Esophagus squamous epithelium (tissue), 5 donors: Measurements from ENCODE around the gene CPPED1. TPM values are rescaled to one million over a fixed set of nuclear protein-coding genes. Genes with fewer than 3 reads are reported as not detected.
"Not testable (repeated sequence)": the region's sequence is repeated elsewhere in the genome, so short reads cannot be mapped to it uniquely, and the experiment has no call there.

Experiments
- DNase-seq: peaks from one replicate; lab custom pipeline; 2025; lab: John Stamatoyannopoulos, UW
- H3K27ac ChIP-seq, 4 donors: fragments of 200-600 bp; sonication (generic); one replicate each; pipeline ENCODE4 v1.5.1; 2016 to 2019; ENCODE audit warnings: mild to moderate bottlenecking in 1 of 4
- H3K27me3 ChIP-seq, 4 donors: fragments of 200-600 bp; sonication (generic); 1 replicate in 3 of 4; 2 replicates in 1 of 4; pipeline versions ENCODE4 v1.5.1 to v1.6.0; 2017 to 2021; ENCODE audit warnings: antibody characterized with exemption in 1 of 4
- H3K36me3 ChIP-seq, 3 donors: fragments of 200-600 bp; sonication (generic); one replicate each; pipeline ENCODE4 v1.5.1; 2016 to 2019
- H3K4me1 ChIP-seq, 3 donors: fragments of 200-600 bp; sonication (generic); one replicate each; pipeline ENCODE4 v1.5.1; 2017 to 2019
- H3K4me3 ChIP-seq, 4 donors: fragments of 200-600 bp; sonication (generic); 1 replicate in 3 of 4; 2 replicates in 1 of 4; pipeline ENCODE4 v1.5.1; 2016 to 2019; ENCODE audit warnings: mild to moderate bottlenecking in 2 of 4, moderate library complexity in 1 of 4
- H3K9me3 ChIP-seq, 3 donors: fragments of 200-600 bp; sonication (generic); one replicate each; pipeline ENCODE4 v1.5.1; 2016 to 2019
- CTCF ChIP-seq, 6 experiments: fragments of 450-650 bp in 4 of 6; fragments of 200-600 bp in 2 of 6; sonication (generic) in 2 of 6; IDR thresholded peaks; one replicate each; pipeline ENCODE4 v1.5.1; 2016 to 2019; ENCODE audit warnings: antibody characterized with exemption in 6 of 6, mild to moderate bottlenecking in 4 of 6, moderate library complexity in 4 of 6
- POLR2A ChIP-seq, 4 donors: fragments of 450-650 bp; IDR thresholded peaks; one replicate each; pipeline ENCODE4 v1.6.1; 2017; ENCODE audit warnings: antibody characterized with exemption in 4 of 4, mild to moderate bottlenecking in 4 of 4, moderate library complexity in 3 of 4
- WGBS, 2 donors: methylation state at CpG; one replicate each; pipeline ENCODE4 v1.1.5; 2018; 5-methylcytosine and 5-hydroxymethylcytosine counted together
- intact Hi-C: fragments of 100-400 bp; cut with DNase I; formaldehyde crosslinking; loops from one replicate; pipeline ENCODE4 v1.15.0; 2022
- total RNA-seq, 4 donors: library from RNA; depleted of rRNA; stranded (reverse); fragments of >200 nt; gene quantifications; one replicate each; pipeline ENCODE4 v1.1.0, GENCODE V29; 2016
- donor health status: DM: yes; HTN: yes; CAD: no.

The CPPED1 gene
- total RNA-seq, 4 donors from 2014 or later, result 14.3 to 45.6 (median 16.8) TPM

GRCh38 chr16:12801511-12802042 lies 2.1 kb downstream of the CPPED1 start:
- H3K27ac ChIP-seq, result peak overlapping the region; percentile 54 to 96 (median 90)
- peaks cover 12 to 46% (median 15%) of the 10 kb centered on the region in 3 donors for H3K4me1 ChIP-seq
- no peaks in the 10 kb centered on the region for H3K27me3 ChIP-seq
- no peaks in the 10 kb centered on the region for H3K36me3 ChIP-seq
- TF ChIP-seq POLR2A (IDR thresholded peaks at IDR 0.05) (no peak), CTCF (IDR thresholded peaks at IDR 0.05) (no peak)
- H3K9me3 ChIP-seq, result no peaks in the 10 kb centered on the region
- 12 to 21% methylated on average over 4 of the region's 4 CpGs for WGBS, 2 donors
- peak overlapping the region in 3 of 4 donors; percentile 73 to 76 (median 76) for H3K4me3 ChIP-seq
- intact Hi-C loops, result no loop called here
- no peak for DNase-seq

- Histone ChIP-seq H3K9me3 (no peaks in the 10 kb centered on the region), H3K27me3 (no peaks in the 10 kb centered on the region), H3K4me3 (no peak overlapping the region), H3K27ac (peak overlapping the region; percentile 11 to 96 (median 67)), H3K4me1 (peaks cover 12 to 46% (median 15%) of the 10 kb centered on the region in 3 donors), H3K36me3 (no peaks in the 10 kb centered on the region)
- intact Hi-C loops, result no loop called here
- no peak for TF ChIP-seq POLR2A (IDR thresholded peaks at IDR 0.05)
- no peak for TF ChIP-seq CTCF (IDR thresholded peaks at IDR 0.05)
- WGBS, 2 donors, result 66 to 80% methylated on average over 6 of the region's 6 CpGs
- no peak for DNase-seq
Measured at GRCh38 chr16:12800817-12801216, 2.9 kb downstream of the CPPED1 start.

- peaks cover 12 to 49% (median 15%) of the 10 kb centered on the region in 3 donors for H3K4me1 ChIP-seq
- H3K27me3 ChIP-seq, H3K4me3 ChIP-seq, intact Hi-C loops, H3K27ac ChIP-seq, H3K36me3 ChIP-seq, H3K9me3 ChIP-seq, DNase-seq: not testable (repeated sequence)
- WGBS, 2 donors, result 78 to 82% methylated on average over 7 of the region's 8 CpGs
Measured at GRCh38 chr16:12799996-12800395, 3.7 kb downstream of the CPPED1 start.

GRCh38 chr16:12798846-12799245 lies 4.8 kb downstream of the CPPED1 start:
- intact Hi-C loops, result no loop called here
- Histone ChIP-seq H3K4me3 (no peak overlapping the region), H3K27ac (no peak overlapping the region), H3K27me3 (no peaks in the 10 kb centered on the region), H3K4me1 (peaks cover 12 to 41% (median 15%) of the 10 kb centered on the region in 3 donors), H3K9me3 (no peaks in the 10 kb centered on the region), H3K36me3 (no peaks in the 10 kb centered on the region)
- WGBS, 2 donors, result 74 to 75% methylated on average over 5 of the region's 5 CpGs
- TF ChIP-seq POLR2A (IDR thresholded peaks at IDR 0.05) (no peak), CTCF (IDR thresholded peaks at IDR 0.05) (no peak)
- no peak for DNase-seq

- Histone ChIP-seq H3K9me3 (no peaks in the 10 kb centered on the region), H3K36me3 (no peaks in the 10 kb centered on the region), H3K27ac (no peak overlapping the region), H3K4me1 (peaks cover 12 to 39% (median 15%) of the 10 kb centered on the region in 3 donors), H3K27me3 (no peaks in the 10 kb centered on the region), H3K4me3 (no peak overlapping the region)
- DNase-seq, result no peak
- intact Hi-C loops, result no loop called here
- TF ChIP-seq POLR2A (IDR thresholded peaks at IDR 0.05) (no peak), CTCF (IDR thresholded peaks at IDR 0.05) (no peak)
Measured at GRCh38 chr16:12798171-12798570, 5.5 kb downstream of the CPPED1 start.

GRCh38 chr16:12796498-12796897 lies 7.2 kb downstream of the CPPED1 start:
- TF ChIP-seq POLR2A (IDR thresholded peaks at IDR 0.05) (no peak), CTCF (IDR thresholded peaks at IDR 0.05) (no peak)
- intact Hi-C loops, result no loop called here
- no peaks in the 10 kb centered on the region for H3K27me3 ChIP-seq
- no peak for DNase-seq
- no peaks in the 10 kb centered on the region for H3K36me3 ChIP-seq
- H3K4me3 ChIP-seq, result no peak overlapping the region
- H3K9me3 ChIP-seq, result no peaks in the 10 kb centered on the region
- no peak overlapping the region for H3K27ac ChIP-seq
- peaks cover 0 to 22% (median 0%) of the 10 kb centered on the region in 3 donors for H3K4me1 ChIP-seq
- 92% methylated on average over 5 of the region's 5 CpGs for WGBS, 2 donors
